AG09309 (cell line): ENCODE results near the gene DOHH.

ENCODE experiments used
- DNase-seq: peaks from one replicate; pipeline ENCODE4 v3.0.0-alpha.2; 2010; ENCODE audit warnings: low read depth
- H3K4me3 ChIP-seq: 2 replicates; pipeline ENCODE4 v1.5.1; 2011; ENCODE audit warnings: mild to moderate bottlenecking, low read depth, low read length, moderate library complexity; ENCODE audit not compliant: control insufficient read depth
- TF ChIP-seq, protein P1 (sequence below): IDR thresholded peaks from 2 replicates; pipeline ENCODE4 v1.5.1; 2011; ENCODE audit warnings: mild to moderate bottlenecking, low read depth, low read length, inconsistent platforms; ENCODE audit not compliant: insufficient read depth, control insufficient read depth; ENCODE audit errors: missing control alignments

DOHH gene

DNA sequence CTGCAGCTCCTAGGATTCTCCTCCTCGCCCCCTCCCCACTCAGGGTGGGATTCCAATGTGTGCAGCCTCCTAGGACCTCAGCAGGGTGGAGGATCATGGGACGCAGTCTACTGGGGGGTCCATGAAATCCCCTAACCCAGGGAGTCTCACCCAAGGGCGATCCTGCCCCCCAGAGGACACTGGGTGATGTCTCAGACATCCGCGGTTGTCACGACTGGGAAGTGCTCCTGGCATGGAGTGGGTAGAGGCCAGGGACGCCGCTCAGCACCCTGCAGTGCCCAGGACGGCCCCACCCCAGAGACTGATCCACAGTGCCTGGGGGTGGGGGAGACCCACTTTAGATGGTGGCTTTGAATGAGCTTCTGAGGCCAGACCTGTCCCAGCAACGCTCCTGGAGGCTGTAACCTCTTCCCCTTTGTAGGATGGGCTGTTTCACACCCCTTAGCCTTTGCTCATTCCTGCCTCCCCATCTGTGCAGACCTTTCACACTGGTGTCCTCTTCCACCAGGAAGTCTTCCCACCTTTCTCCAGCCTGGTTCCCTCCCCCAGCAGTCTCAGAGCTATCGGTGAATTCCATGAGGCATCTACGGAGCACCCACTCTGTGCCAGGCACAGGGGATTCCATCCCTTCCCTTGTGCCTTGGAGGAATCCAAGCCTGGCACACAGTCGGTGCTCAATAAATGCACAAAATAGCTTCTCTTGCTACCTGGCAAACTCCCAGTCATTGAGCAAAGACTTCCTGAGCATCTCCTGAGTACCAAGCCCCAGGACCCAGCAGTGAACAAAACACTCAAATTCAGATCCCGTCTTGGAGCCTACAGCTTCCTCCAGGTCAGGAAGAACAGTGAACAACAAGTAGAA, 30.6 kb downstream of the DOHH start:
- H3K4me3 ChIP-seq: no peak overlapping the region
- TF ChIP-seq, protein P1, sequence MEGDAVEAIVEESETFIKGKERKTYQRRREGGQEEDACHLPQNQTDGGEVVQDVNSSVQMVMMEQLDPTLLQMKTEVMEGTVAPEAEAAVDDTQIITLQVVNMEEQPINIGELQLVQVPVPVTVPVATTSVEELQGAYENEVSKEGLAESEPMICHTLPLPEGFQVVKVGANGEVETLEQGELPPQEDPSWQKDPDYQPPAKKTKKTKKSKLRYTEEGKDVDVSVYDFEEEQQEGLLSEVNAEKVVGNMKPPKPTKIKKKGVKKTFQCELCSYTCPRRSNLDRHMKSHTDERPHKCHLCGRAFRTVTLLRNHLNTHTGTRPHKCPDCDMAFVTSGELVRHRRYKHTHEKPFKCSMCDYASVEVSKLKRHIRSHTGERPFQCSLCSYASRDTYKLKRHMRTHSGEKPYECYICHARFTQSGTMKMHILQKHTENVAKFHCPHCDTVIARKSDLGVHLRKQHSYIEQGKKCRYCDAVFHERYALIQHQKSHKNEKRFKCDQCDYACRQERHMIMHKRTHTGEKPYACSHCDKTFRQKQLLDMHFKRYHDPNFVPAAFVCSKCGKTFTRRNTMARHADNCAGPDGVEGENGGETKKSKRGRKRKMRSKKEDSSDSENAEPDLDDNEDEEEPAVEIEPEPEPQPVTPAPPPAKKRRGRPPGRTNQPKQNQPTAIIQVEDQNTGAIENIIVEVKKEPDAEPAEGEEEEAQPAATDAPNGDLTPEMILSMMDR: no peak
- DNase-seq: no peak

DNA sequence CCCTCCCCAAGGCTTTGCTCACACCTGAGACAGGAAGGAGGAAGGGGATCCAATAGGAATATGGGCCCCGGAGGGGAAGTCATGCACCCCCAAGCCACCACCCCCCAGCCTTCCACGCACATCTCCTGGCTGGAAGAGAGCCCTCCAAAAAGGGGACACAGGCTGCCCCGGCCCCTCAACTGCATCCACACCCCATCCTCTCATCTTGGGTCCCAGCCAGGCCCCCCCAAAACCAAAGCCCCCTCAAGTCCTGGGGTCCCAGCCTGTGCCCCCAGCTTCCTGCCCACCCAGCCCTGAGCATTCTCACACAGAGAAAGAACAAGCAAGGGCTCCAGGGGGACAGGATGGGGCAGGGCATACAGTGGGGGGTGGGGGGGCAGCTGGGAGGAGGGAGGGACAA, 32.3 kb downstream of the DOHH start:
- H3K4me3 ChIP-seq: no peak overlapping the region
- no peak for DNase-seq
- TF ChIP-seq, protein P1: no peak

DNA sequence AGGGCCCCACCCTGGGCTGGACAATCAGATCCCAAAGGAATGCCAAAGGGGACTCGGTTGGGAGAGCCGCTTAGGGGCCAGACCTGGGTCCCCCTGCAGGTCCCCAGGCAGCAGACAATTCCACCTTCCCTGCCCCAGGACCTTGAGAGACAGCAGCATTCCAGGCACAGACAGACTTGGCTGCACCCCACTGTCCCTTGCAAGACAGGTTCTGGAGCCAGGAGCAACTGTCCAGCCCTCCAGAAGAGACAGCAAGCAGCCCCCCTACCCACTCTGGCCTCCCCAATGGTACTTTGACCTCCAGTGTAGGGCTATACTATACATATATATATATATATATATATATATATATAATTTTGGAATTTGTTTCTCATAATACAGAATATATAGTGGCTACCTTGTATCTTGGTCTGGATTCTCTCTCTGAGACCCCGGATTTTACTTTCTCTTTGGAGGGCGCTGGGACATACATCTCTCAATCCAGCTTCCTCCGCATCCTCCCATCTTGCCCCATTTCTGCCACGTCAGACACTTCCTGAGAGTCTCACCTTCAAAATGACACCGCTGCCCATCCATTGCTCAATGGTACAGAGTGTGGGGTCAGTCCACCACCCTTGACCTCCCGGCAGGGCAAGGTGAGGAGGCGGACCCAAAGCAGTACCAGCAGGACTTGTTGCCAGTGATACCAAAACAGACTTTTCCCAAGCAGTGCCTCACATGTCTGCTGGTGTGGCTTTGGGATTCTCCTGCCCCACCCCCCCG, 32.9 kb downstream of the DOHH start:
- DNase-seq: no peak
- TF ChIP-seq, protein P1: no peak
- H3K4me3 ChIP-seq: no peak overlapping the region

DNA sequence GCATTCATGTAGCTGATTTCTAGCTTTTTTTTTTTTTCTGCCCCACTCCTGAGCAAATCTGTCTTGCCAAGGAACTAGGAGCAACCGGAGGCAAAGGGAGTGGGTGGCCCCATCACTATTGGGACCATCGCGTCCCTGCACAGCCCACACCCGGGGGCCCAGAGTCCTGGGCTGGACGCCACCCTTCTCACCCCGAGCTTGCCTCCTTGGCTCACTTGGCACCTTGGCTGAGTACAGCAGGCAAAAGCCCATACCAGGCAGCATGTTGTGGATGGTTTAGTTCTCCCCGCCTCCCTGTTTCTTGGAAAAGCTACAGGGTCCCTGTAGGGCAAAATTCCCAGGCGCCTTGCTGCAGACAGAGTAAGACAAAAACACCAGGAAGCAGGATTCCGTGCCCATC, 33.8 kb downstream of the DOHH start:
- no peak for DNase-seq
- TF ChIP-seq, protein P1: no peak
- H3K4me3 ChIP-seq: no peak overlapping the region

DNA sequence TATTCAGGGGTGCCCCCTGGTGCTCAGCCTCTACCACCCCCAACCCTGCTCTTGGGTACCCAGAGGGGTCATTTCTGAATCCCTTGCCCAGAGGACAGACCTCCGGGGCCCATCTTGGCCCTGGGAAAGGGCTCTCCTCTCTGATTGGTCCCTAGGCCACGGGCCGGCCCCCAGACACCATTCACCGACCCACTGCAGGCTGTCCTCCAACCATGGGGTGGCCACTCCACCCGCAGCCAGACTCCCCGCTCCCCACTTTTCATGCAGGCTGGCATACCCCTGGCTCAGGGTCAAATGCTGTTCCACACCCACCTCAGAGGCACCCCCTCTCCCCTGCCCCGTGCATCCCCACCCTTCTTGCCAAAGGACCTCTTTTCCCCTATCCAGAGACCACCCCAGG, 34.9 kb downstream of the DOHH start:
- no peak overlapping the region for H3K4me3 ChIP-seq
- TF ChIP-seq, protein P1: no peak
- no peak for DNase-seq

DNA sequence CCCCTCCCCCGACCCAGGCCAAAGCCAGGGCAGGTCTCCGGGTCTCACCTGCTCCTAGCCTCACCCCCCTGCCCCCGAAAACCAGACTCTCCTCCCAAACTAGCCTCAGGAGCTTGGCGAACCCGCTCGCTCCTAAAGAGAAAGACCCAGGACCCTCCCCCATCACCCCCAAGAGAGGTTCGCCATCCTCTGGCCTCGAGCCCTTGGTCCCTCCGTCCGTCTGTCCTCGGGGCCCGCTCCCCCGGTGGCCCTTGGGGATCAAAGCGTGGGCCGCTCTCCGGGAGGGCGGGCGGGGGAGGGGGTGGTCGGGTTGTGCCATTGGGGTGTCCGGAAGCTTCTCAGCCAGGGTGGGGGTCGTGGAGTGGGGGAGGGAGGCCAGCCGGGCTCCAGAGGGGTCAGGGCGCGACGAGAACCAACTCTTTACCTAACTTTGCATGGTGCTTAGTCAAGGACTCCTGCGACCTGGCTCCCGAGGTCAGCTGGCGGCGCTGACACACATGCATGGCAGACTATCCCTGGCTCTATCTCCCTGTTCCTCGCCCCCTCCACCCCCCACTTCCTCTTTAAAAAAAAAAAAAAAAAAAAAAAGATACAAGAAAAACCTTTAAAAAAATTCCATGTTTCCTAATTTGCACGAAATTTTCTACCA, 35.8 kb downstream of the DOHH start:
- no peak for DNase-seq
- H3K4me3 ChIP-seq: no peak overlapping the region
- TF ChIP-seq, protein P1: no peak
